A549 treated with GW870086 at 1 μM for 4 hours (cell line): ENCODE measurements around the gene COPS4. TPM values are rescaled to one million over a fixed set of nuclear protein-coding genes. Genes with fewer than 3 reads are reported as not detected.

Experiments
- total RNA-seq: library from RNA; stranded (reverse); fragments of 200-300 nt; extraction: Qiagen RNA extraction; gene quantifications from 5 replicates; pipeline ENCODE4 v1.2.3, GENCODE V29; 2022; ENCODE audit warnings: low read depth

COPS4 gene
- total RNA-seq: 23.2 to 40.3 TPM (median 26.0 TPM) in 5 replicates

DNA sequence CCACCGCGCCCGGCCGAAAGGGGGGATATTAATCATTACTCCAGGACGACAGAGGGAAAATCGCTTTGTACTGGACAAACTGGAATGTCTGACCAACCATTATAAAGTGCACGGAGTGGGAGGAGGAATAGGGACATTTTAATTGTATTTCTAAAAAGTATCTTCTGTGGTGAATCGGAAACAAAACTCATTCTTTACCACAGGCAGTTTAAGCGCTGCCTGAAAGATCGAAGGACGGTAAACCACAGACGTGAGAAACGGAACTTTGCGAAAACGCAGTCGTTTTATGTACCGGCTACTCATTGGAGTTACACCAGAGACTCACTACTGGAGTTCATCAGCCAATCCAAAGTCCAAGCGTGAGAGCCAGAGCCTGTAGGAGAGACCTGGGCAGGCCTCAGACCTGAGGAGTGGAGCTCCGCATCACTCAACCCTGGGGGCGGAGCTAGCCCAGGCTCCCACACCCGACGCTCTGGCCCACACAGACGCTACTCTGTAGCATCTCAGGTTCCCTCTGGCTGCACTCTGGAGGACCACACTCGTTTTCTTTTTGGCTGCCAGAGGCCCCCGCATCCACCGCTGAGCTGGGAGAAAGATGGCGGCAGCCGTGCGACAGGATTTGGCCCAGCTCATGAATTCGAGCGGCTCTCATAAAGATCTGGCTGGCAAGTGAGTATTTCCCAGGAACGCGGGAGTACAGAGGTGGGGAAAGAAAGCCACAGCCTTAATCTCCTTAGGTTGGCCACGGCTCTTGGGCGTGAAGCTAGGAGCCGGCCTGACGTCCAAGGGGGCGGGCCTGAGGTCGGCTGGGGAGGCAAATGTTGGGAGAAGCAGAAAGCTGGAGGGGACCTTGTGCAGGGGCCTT, at the start of gene COPS4:
COPS4 (plus strand) TSS at position 554 of the 865 bp plus-strand sequence; CDS start at position 596, 42 bp downstream.

GRCh38 chr4:83010522-83011318, 24.3 kb upstream of the COPS4 start, which contains the start of gene LIN54:
Gene LIN54 (minus strand): TSS chr4:83010823. CDS start chr4:82984844, 25,979 bp downstream.

GRCh38 chr4:83114576-83114975, 79.6 kb downstream of the COPS4 start, which contains the start of gene PLAC8:
Gene PLAC8 (minus strand): TSS chr4:83114729. CDS start chr4:83107921, 6,808 bp downstream.

Other genes with a start within 250 kb of the COPS4 start
- 6.0 to 8.8 TPM (median 7.4 TPM) in 5 replicates for gene SCD5, start 236.4 kb upstream of the COPS4 start, total RNA-seq
- 70.0 to 88.9 TPM (median 84.0 TPM) in 5 replicates for gene SEC31A, start 144.0 kb upstream of the COPS4 start, total RNA-seq
- gene THAP9, start 134.4 kb upstream of the COPS4 start, total RNA-seq: 1.1 to 2.0 TPM (median 1.6 TPM) in 5 replicates
- gene LIN54, start 24.4 kb upstream of the COPS4 start, total RNA-seq: 4.2 to 7.2 TPM (median 6.6 TPM) in 5 replicates
- 0.75 to 2.0 TPM (median 1.5 TPM) in 5 replicates for gene PLAC8, start 79.5 kb downstream of the COPS4 start, total RNA-seq
- 16.5 to 21.5 TPM (median 19.2 TPM) in 5 replicates for gene COQ2, start 249.6 kb downstream of the COPS4 start, total RNA-seq